ENCODE measurements around the gene STK36.

STK36 gene

DNA sequence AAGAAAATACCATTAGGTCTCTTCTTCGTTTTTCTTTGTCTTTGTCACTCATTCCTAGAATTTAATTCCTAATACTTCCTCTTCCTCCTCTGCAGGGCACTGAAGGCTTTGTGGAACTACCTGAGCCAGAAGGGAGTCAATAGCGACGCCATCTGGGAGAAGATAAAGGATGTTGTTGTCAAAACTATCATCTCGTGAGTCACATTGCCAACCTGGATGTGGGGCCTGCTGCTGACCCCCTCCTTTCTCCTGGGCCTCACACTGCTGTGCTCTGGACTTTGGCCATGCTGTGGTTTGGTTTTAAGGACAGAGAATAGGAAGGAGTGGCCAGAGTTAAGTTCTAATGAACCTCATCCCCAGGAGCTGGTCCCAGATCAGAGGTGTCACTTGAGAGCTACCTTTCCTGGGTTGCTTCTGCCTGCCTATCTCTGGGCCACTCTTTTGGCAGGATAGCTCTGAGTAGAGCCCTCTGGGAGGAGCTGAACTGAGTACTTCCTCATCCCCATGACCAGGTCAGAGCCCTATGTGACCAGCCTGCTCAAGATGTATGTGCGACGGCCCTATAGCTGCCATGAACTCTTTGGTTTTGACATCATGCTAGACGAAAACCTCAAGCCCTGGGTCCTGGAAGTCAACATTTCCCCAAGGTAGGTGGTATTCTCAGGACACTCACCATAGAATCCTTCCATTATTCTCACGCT lies 77.0 kb downstream of the STK36 start:
- DNase-seq = no peak

Data from NCI-H1048 (cell line).